GM21619 (cell line): ENCODE results near the gene TMTC2.

Experiments
- ATAC-seq: cut with Tn5 transposase; IDR thresholded peaks from one replicate; pipeline ENCODE4 v1.9.1; 2021; ENCODE audit not compliant: unreplicated experiment

The TMTC2 gene

GRCh38 chr12:82686168-82687020 is at the start of gene TMTC2:
TSS of gene TMTC2 (plus strand) at chr12:82686906.
- peak; percentile 82 for ATAC-seq

GRCh38 chr12:82638324-82638723 is 48.4 kb upstream of the TMTC2 start:
- peak; percentile 71 for ATAC-seq

DNA sequence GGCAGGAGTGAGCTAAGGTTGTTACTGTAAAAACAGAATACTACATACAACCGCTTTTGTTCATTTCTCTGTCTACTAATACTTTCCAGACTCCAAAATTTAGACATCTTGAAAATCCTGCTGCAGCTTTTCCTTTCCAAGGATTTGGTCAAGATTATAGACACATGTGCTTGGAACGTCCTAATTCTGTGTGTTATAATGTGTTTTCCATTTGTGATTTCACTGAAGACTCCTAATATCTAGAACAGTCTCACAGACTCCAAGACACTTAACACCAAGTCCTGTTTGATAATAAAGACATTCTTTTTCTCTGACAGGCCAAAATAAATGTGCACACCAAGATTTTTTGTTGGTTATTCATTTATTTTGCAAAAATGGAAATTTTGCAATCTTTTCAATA is 41.8 kb upstream of the TMTC2 start:
- no peak for ATAC-seq

- ATAC-seq, result no peak
Observed at GRCh38 chr12:82645414-82645813, 41.3 kb upstream of the TMTC2 start.

DNA sequence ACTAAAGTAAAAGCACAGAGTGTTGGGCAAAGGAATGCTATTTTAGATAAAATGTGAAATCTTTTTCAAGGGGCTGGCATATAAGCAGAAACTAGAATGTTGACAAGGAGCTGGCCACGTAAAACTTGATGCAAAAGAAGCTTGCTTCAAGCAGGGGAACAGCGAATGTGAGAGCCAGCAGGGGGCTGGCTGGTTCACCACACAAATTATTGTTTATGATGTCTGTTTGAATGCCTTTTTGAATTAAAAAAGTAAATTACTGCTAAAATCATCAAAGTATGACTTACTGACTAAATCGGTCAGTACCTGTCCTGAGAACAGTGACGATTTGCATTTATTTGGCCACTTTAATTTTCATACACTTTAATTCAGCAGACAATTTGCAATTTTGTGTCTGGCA is 38.9 kb upstream of the TMTC2 start:
- ATAC-seq, result no peak

- peak; percentile 51 for ATAC-seq
Observed at GRCh38 chr12:82648259-82648909, 38.3 kb upstream of the TMTC2 start.

- ATAC-seq, result peak; percentile 84
Observed at GRCh38 chr12:82650627-82651337, 35.9 kb upstream of the TMTC2 start.

- ATAC-seq, result no peak
Observed at GRCh38 chr12:82651489-82651888, 35.2 kb upstream of the TMTC2 start.

- ATAC-seq, result no peak
Observed at GRCh38 chr12:82652071-82652470, 34.6 kb upstream of the TMTC2 start.

GRCh38 chr12:82655751-82656150 is 31.0 kb upstream of the TMTC2 start:
- ATAC-seq, result no peak

DNA sequence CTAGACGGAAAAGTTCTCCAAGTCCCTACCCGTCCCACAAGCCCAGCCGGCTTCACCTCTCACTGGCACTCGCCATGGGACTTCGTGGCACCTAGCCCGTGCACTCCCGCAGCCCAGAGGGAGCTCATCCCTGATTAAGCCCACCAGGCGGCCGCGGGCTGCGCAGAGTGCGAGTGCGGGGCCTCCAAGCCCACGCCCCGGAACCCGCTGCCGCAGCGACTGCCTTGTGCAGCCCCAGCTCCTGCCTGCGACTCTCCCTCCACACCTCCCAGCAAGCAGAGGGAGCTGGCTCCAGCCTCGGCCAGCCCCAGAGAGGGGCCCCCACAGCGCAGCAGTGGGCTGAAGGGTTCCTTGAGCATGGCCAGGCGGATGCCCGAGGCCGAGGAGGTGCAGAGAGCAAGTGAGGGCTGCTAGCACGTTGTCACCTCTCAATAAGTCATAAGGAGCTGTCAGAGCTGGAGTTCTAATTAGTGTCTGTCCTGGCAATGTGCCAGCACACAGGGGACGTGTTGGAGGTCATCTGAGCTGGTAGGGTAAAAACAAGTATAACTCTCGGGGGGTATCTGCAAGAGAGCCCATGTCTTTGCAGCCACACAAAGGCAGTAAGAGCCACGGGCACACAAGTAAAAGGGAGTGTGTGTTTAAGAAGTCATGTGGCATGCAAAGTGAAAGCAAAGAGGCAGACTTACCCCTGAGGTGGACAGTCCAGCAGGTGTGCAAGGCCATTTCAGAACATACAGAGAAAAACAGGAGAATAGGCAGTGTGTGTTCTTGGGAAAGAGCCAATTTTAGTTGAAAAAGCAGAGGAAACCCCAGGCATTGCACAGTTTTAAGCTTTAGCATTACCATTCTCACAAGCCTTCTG is 27.1 kb upstream of the TMTC2 start:
- ATAC-seq, result no peak

DNA sequence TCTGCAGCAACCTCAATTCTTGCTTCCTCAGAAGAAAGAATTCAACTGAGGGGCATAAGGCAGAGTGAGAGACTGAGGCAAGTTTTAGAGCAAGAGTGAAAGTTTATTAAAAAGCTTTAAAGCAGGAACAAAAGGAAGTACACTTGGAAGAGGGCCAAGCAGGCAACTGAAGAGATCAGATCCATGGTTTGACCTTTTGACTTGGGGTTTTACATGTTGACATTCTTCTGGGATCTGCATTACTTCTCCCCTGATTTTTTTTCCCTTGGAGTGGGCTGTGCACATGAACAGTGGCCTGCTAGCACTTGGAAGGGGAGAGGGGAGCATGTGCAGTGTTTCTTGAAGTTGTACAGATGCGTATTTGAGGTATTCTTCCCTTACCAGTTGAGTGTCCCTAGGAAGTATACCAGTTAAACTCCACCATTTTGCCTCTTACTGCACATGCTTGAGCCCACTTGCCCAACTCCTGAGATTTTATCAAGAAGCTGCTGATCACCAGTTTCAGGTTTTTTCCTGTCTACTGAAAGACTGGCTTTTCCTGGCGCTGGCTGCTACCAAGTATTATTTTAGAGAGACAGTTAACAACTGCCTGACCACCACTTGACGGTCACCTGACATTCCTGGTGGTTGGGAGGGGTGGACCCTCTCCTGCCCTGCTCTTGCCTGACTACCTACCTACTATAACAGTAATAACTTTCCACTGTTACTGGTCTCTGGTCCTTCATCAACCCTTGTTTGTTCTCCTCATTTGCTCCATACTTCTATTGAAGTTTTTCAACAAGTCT is 26.0 kb upstream of the TMTC2 start:
- ATAC-seq, result no peak

DNA sequence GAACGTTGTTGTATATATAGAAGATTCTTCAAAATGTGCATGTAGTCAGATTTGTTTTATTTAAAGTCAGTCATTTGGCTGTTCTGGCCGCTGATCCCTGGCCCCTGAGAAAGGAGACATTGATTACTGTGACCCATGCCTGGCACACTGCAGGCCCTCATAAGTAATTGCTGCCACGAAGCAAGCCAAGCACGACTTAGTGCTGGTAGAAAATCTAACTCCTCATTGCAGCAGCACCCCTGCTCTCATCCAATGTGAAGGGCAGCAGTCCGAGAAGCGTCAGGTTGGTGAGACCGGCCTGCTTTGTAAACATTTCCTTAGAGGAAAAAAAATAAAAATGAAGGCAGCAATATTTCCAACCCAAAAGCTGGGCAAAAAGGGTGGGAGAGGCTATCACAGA is 22.8 kb upstream of the TMTC2 start:
- ATAC-seq, result no peak

GRCh38 chr12:82665142-82665923 is 21.4 kb upstream of the TMTC2 start:
- peak; percentile 54 for ATAC-seq

GRCh38 chr12:82666830-82667229 is 19.9 kb upstream of the TMTC2 start:
- ATAC-seq, result no peak

DNA sequence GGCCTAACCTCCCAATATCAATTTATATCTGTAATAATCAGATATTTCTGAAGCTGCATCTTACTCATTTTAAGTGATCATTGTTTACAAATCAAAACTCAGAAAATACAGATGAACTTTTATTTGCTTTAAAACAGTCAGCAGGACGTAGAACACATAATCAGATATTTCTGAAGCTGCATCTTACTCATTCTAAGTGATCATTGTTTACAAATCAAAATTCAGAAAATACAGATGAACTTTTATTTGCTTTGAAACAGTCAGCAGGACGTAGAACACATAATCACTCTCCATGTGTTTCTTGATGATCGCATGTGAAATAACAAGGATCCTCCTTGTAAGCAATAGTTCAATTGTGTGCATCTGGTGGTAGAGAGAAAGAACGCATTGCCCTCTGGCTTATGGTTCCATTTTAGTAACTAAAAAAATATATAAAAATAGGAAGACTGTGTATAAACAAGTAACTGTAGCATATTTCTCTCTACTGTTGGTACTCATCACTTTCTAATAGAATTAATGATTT is 15.0 kb upstream of the TMTC2 start:
- ATAC-seq, result no peak

DNA sequence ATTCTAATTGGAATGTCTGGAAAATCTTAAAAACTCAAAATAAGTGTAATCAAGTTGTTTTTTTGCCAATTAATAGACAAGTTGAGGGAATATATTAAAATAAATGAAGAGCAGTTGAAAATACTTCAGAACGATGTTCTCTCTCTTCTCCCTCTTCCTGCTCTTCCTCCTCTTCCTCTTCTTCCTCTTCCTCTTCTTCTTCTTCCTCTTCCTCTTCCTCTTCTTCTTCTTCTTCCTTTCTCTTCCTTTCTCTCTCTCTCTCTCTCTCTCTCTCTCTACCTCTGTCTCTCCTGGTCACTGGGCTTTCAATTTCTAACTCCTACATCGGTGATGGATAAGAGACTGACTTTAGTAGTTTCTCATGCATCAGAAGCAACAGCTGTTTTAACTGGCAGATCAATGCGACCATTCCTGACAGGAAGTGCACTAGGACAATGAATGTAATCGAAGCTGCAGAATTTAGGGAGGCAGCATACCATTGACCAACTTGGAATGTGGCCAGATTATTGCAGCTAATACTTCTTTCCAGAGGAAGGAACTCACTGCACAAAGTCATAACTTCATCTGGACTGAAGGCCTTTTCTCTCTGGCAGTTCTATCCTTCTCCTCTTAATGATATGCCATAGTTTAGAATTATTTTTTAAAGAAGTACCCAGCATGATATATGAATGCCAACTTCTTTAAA is 13.8 kb upstream of the TMTC2 start:
- no peak for ATAC-seq

GRCh38 chr12:82673698-82674097 is 13.0 kb upstream of the TMTC2 start:
- ATAC-seq, result no peak

DNA sequence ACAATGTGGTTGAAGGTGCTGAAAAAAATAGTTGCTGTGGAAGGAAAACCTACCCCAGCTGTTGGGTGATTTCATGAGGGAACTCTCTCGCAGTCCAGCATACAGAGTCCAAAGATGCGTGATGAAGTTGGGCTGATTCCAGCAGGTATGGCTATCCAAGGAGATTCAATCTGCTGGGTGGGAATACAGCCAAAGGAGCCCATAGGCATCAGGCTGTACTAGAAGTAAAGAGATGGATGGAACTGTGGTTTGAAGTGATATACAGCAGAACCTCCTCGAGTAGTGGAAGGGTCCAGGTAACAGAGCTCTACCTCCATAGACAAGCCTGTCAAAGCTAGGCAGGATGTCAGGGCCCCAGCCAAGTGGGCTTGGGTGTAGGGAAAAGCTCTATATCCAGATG is 11.5 kb upstream of the TMTC2 start:
- no peak for ATAC-seq
